Heart left ventricle (tissue), 16 donors: ENCODE results near the gene CACNA1C. TPM values are rescaled to one million over a fixed set of nuclear protein-coding genes. Genes with fewer than 3 reads are reported as not detected.

ENCODE experiments used
- ATAC-seq, 4 donors: fragments of 200-7000 bp; cut with Tn5 transposase; one replicate each; pipeline ENCODE4 v1.9.1; 2020 to 2022; ENCODE audit warnings: moderate library complexity in 4 of 4, mild to moderate bottlenecking in 3 of 4, moderate number of reproducible peaks in 1 of 4
- DNase-seq, 5 donors: peaks; one replicate each; pipeline ENCODE4 v3.0.0-alpha.2; 2020
- H3K27ac ChIP-seq, 12 donors: fragments of 200-600 bp; sonication (generic) in 4 of 12; one replicate each; pipeline versions ENCODE4 v1.5.0 to v1.8.0; 2016 to 2022; ENCODE audit warnings: mild to moderate bottlenecking in 2 of 12
- H3K27me3 ChIP-seq, 9 donors: fragments of 200-600 bp; sonication (generic) in 2 of 9; one replicate each; pipeline versions ENCODE4 v1.5.1 to v1.8.0; 2016 to 2022; ENCODE audit warnings: mild to moderate bottlenecking in 3 of 9
- H3K36me3 ChIP-seq, 9 donors: fragments of 200-600 bp; sonication (generic) in 2 of 9; one replicate each; pipeline versions ENCODE4 v1.5.0 to v1.8.0; 2018 to 2022; ENCODE audit warnings: mild to moderate bottlenecking in 2 of 9
- H3K4me1 ChIP-seq, 12 donors: fragments of 200-600 bp; sonication (generic) in 4 of 12; one replicate each; pipeline versions ENCODE4 v1.5.0 to v1.8.0; 2016 to 2022; ENCODE audit warnings: mild to moderate bottlenecking in 3 of 12
- H3K4me3 ChIP-seq, 12 donors: fragments of 200-600 bp; sonication (generic) in 4 of 12; one replicate each; pipeline versions ENCODE4 v1.5.0 to v1.8.0; 2017 to 2022; ENCODE audit warnings: mild to moderate bottlenecking in 9 of 12, moderate library complexity in 4 of 12
- H3K9me3 ChIP-seq, 12 donors: fragments of 200-600 bp; sonication (generic) in 4 of 12; one replicate each; pipeline versions ENCODE4 v1.5.0 to v1.8.0; 2016 to 2022; ENCODE audit warnings: mild to moderate bottlenecking in 1 of 12
- POLR2A ChIP-seq, 2 donors: fragments of 450-650 bp; IDR thresholded peaks; one replicate each; pipeline ENCODE4 v1.6.1; 2017; ENCODE audit warnings: antibody characterized with exemption in 2 of 2, mild to moderate bottlenecking in 2 of 2, moderate library complexity in 2 of 2
- WGBS, 4 donors: extraction: QIAGEN DNeasy Blood & Tissue Kit in 2 of 4; methylation state at CpG; one replicate each; pipeline versions ENCODE4 v1.1.5 to v1.1.7; 2013 to 2018; 5-methylcytosine and 5-hydroxymethylcytosine counted together
- intact Hi-C, 10 donors: fragments of 100-400 bp; cut with DNase I; formaldehyde crosslinking; loops; one replicate each; pipeline versions ENCODE4 v1.11.1 to v1.14.2; 2022
- polyA plus RNA-seq, 2 donors: library from polyadenylated mRNA; stranded (reverse); fragments of 200-250 nt; gene quantifications; one replicate each; pipeline ENCODE4 v1.2.3, GENCODE V29; 2013
- total RNA-seq, 9 donors: library from RNA; depleted of rRNA in 2 of 9; stranded (reverse); fragments of >200 nt in 2 of 9; fragmentation: NEBNext Ultra II Directional in 3 of 9; extraction: Animal tissue kit (Norgen Biotek cat#: 25700) in 3 of 9; gene quantifications; one replicate each; pipeline versions ENCODE4 v1.1.0 to v1.2.4, GENCODE V29; 2016 to 2023
- TF ChIP-seq, protein P1 (sequence below), 12 donors: fragments of 200-600 bp; sonication (generic) in 4 of 12; IDR thresholded peaks; one replicate each; pipeline versions ENCODE4 v1.5.0 to v1.8.0; 2018 to 2022; ENCODE audit warnings: antibody characterized with exemption in 12 of 12, mild to moderate bottlenecking in 5 of 12
- donor health status: ischemic (EF 13 %, LVEDD 7.1; RV severe dilation, severe dysfunction).
- donor health status: healthy with polysubstance abuse.
- donor health status: DM: no; HTN: yes; CAD: no.
- donor health status: DM: no; HTN: no; CAD: no.
- donor health status: ischemic (EF 25% LVEDD 6.9; RV normal size, moderate dysfunction).
- donor health status: ischemic (EF 25% LVEDD 5.7; RV mildly dilated, moderate dysfunction).
- donor health status: healthy.
- donor health status: DM: yes; HTN: yes; CAD: no.
- donor health status: ischemic (EF 35%, LVEDD 5.7; RV mildly dilated, moderate dysfunction).
- donor health status: nonischemic (EF 11% LVEDD 7.7; RV severe dilation, severe dysfunction).
- donor health status: DM: yes; HTN: yes; CAD: no.
- donor health status: PGD.
- donor health status: ischemic (EF 29% LVEDD 5.4; RV normal size, mild dysfunction).
- donor health status: nonischemic (EF 23%, LVEDD 6.1; RV moderate dilation, normal function).

The CACNA1C gene
- total and polyA plus RNA-seq, 11 donors, result 41.9 to 196 (median 164) TPM

DNA sequence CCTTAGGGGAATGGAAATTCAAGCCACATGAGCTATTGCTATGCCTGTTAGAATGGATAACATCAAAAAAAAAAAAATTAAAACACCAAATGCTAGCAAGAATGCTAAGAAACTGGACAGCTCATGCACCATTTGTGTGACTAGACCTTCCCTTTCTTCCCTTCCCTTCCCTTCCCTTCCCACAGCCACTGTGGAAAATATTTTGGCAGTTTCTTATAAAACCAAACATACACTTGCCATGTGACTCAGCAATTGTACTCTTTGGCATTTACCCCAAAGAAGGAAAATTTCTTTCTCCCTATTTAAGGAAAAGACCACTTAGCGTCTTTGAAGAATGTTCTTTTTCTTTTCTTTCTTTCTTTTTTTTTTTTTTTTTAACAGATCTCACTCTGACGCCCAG lies 692.9 kb downstream of the CACNA1C start:
- Histone ChIP-seq H3K4me3 (no peak overlapping the region), H3K27me3 (peaks cover 0 to 3% (median 0%) of the 10 kb centered on the region in 9 donors), H3K4me1 (no peaks in the 10 kb centered on the region), H3K27ac (no peak overlapping the region), H3K9me3 (no peaks in the 10 kb centered on the region), H3K36me3 (no peaks in the 10 kb centered on the region)
- TF ChIP-seq, protein P1, sequence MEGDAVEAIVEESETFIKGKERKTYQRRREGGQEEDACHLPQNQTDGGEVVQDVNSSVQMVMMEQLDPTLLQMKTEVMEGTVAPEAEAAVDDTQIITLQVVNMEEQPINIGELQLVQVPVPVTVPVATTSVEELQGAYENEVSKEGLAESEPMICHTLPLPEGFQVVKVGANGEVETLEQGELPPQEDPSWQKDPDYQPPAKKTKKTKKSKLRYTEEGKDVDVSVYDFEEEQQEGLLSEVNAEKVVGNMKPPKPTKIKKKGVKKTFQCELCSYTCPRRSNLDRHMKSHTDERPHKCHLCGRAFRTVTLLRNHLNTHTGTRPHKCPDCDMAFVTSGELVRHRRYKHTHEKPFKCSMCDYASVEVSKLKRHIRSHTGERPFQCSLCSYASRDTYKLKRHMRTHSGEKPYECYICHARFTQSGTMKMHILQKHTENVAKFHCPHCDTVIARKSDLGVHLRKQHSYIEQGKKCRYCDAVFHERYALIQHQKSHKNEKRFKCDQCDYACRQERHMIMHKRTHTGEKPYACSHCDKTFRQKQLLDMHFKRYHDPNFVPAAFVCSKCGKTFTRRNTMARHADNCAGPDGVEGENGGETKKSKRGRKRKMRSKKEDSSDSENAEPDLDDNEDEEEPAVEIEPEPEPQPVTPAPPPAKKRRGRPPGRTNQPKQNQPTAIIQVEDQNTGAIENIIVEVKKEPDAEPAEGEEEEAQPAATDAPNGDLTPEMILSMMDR (IDR thresholded peaks at IDR 0.05), result no peak
- TF ChIP-seq POLR2A (IDR thresholded peaks at IDR 0.05), result no peak
- ATAC-seq (no peak), DNase-seq (no peak)
- intact Hi-C loops, result loop anchor here in 1 of 10 donors (10.0 kb wide), 1 partner anchor 289 kb away; no protein-coding TSS in a partner anchor
- WGBS, 4 donors, result 46 to 68% (median 53%) methylated on average over 2 of the region's 2 CpGs

Other genes starting within 250 kb of the CACNA1C start
- not detected for gene LRTM2, start 232.4 kb upstream of the CACNA1C start, total RNA-seq
- gene LRTM2, start 232.4 kb upstream of the CACNA1C start, polyA plus RNA-seq, result not detected
- gene CACNA2D4, start 134.3 kb upstream of the CACNA1C start, total RNA-seq, result 1 to 10 TPM in 5 of 9 donors, under 1 TPM in 4; 0.10 to 9.0 (median 1.2) TPM
- 1 to 10 TPM in 1 of 2 donors, under 1 TPM in 1; 0.69 to 1.8 TPM for gene CACNA2D4, start 134.3 kb upstream of the CACNA1C start, polyA plus RNA-seq
- gene DCP1B, start 48.5 kb upstream of the CACNA1C start, total RNA-seq, result 1 to 10 TPM; 1.4 to 5.4 (median 2.4) TPM
- gene DCP1B, start 48.5 kb upstream of the CACNA1C start, polyA plus RNA-seq, result 1 to 10 TPM; 1.3 to 5.7 TPM